HG02840 (cell line): Measurements from ENCODE around the gene GRIN2A.

Experiments used
- ATAC-seq: cut with Tn5 transposase; IDR thresholded peaks from one replicate; pipeline ENCODE4 v1.9.1; 2021; ENCODE audit warnings: mild to moderate bottlenecking, moderate library complexity, moderate number of reproducible peaks; ENCODE audit not compliant: unreplicated experiment, low FRiP score

GRIN2A gene

DNA sequence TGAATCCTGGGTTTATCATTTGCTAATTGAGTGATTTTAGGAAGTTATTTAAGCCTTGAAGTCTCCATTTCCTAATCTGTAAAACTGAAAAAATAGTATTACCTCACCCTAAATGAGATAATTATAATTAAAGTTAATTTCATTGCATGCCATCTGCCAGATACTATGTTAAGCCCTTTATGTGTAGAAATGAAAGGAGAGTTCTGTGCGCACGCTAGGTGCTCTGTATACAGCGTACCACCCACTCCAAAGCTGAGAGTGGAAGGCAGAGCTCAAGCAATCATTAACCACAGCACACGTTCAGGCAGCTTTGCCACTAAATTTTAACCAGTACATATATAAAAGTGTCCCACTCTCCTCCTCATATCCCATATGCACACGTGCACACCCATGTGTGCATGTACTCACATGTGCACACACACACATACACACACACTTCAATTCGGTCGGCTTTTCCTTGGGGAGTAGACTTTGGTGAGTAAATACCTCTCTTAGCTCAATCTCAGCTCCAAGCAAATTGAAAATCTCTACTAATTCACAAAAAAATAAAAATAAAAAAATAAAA, 204.8 kb downstream of the GRIN2A start:
- ATAC-seq = no peak

DNA sequence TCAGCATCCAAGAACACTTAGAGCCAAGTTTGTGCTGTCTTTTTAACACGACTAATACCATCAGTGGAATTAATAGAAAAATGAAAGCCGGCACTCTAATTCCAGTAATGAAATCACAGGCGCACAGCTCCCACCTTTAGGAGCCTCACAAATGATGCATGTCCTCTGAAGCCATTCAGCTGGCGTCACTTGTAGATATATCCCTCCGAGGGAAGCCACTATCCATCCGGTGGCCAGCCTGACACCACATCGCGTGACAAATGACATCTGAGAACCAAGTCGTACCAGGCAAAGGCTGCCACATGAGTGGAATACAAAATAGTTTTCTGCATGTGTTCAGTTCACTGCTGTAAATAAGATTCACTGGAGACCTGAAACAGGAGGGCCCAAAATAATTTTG, 205.6 kb downstream of the GRIN2A start:
- ATAC-seq = no peak

GRCh38 chr16:9971907-9972306, 210.3 kb downstream of the GRIN2A start:
- no peak for ATAC-seq

GRCh38 chr16:9970796-9971195, 211.4 kb downstream of the GRIN2A start:
- ATAC-seq = no peak

DNA sequence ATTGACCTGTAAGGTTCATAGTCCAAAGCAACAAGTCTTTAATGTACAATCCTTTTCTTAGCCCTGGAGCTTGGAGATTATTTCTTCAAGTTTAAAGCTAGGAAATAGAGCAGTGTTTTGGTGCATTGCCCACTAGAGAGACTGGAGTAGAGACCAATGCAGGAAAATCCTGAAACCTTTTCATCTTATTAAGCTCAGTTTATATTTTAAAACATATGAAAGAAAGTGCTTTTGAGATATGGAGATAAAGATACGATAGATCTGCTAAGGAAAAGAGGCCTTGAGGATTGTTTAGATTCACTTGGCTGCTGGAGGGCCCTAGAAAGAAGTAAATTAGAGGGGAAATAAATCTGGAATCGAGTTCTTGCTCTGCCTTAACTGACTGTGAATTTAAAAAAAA, 212.0 kb downstream of the GRIN2A start:
- ATAC-seq = no peak

- ATAC-seq = no peak
These were observed 212.6 kb downstream of the GRIN2A start for GRCh38 chr16:9969580-9969979.

DNA sequence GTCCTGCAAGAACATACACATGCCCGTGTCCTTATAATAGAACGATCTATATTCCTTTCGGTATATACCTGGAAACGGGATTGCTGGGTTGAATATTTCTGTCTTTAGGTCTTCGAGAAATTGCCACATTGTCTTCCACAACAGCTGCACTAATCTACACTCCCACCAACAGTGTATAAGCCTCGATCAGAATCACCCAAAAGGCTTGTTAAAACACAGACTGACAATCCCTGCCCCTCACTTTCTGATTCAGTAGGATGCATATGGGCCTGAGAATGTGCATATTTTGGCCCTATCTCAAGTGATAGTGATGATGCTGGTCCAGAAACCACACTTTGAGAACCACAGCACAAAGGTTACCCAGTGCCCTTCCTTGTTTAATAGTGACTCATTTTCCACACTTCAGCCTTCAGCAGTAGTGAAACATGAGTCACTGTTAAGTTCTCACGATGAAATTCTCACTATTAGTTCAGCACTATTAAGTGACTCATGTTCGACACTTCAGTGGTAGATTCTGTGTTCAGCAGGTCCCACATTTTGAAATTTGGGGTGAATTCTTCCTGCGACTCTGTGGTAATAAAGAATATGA, 215.6 kb downstream of the GRIN2A start:
- no peak for ATAC-seq

GRCh38 chr16:9965079-9965478, 217.1 kb downstream of the GRIN2A start:
- no peak for ATAC-seq

GRCh38 chr16:9964426-9964825, 217.8 kb downstream of the GRIN2A start:
- ATAC-seq = no peak

DNA sequence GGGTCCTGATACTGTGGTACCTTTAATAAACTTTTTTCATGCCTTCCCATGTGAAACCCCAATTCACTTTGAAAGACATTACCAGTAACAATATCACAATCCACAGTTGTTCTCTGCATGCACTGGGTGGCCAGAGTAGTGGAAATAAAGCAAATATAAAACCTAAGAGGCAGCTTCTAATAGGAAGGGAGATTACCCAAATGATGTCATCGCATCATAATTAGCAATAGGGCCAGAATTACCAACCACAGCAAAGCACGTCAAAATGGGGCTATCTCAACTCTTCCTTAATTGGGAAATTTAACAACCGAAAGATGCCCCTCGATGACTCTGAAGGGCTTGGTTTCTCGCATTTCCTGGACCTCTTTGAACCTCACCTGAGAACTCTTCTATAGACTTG, 224.8 kb downstream of the GRIN2A start:
- no peak for ATAC-seq

DNA sequence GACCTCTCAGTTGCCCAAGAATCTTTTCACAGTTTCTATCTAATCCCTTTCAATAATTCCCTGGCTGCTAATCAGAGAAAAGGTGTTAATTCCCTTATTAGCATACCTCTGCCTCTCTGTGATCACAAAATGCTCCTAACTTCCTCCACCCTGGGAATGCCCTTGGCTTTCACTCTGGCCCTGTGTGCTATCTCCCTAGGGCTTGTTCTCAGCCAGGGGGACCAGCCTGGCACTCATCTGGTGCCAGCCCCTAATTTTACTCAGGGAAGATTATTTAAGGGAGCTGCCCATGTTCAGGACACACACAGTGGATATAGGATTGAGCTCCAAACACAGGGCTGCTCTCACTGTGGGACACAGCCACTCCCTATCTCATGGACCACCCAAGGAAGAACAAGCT, 225.2 kb downstream of the GRIN2A start:
- ATAC-seq = no peak

- ATAC-seq = no peak
These were observed 226.6 kb downstream of the GRIN2A start for GRCh38 chr16:9955677-9956076.

DNA sequence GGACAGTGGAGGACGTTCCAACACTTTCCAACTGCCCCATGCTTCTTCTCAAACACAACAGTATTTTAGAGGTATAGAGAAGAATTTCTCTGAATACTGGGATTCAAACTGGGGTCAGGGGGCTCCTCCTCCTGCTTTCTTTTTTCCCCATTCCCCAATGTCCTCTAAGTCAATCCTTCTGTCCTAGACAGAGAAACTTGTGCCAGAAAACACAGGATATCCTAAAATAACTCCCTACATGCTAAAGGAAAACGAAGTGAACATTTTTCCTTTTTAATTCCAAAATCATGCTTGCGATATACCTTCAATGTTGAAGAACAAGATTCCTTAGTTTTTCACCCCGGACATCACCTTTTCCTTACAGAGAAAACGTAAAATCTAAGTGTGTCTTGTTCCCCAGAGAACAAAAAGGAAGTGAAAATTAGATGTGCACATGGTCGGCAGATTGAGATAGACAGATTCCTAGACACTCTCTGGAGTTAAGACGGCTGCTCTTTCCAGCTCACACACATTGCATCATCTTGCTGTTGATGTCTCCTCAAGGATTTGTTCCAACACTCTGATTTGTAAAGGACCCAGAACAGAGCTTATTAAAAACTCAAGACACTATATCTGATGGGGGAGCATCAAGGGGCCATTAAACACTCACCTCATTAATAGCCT, 228.2 kb downstream of the GRIN2A start:
- ATAC-seq = no peak

DNA sequence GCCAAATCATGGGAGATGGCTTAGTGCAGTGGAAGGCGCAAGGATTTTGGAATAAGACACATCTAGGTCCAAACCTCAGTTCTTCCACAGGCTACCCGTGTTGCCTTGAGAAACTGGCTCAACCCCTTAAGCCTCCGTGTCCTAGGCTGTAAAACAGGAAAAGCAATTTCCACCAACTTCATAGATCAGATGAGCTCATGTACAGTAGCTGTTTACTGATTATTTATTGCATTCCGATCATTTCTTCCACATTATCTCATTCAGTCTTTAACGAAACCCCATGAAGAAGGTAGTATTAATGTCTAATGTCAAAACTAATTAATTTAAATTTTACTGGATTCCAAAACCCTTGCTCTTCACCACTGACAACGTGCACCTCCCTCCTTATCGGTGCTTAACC, 231.6 kb downstream of the GRIN2A start:
- ATAC-seq = no peak

DNA sequence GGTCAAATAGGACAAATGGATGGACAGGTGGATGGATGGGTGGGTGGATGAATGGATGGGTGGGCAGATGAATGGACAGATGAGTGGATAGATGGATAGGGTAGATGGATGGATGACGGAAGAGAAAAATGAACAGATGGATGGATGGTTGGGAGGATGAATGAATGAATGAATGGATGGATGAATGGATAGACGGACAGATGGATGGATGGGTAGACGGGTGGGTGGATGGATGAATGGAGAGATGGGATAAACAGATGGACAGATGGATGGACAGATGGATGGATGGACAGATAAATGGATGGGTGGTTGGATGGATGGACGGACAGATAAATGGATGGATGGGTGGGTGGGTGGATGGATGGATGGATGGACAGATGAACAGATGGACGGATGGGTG, 232.8 kb downstream of the GRIN2A start:
- no peak for ATAC-seq

GRCh38 chr16:9948933-9949332, 233.3 kb downstream of the GRIN2A start:
- no peak for ATAC-seq

DNA sequence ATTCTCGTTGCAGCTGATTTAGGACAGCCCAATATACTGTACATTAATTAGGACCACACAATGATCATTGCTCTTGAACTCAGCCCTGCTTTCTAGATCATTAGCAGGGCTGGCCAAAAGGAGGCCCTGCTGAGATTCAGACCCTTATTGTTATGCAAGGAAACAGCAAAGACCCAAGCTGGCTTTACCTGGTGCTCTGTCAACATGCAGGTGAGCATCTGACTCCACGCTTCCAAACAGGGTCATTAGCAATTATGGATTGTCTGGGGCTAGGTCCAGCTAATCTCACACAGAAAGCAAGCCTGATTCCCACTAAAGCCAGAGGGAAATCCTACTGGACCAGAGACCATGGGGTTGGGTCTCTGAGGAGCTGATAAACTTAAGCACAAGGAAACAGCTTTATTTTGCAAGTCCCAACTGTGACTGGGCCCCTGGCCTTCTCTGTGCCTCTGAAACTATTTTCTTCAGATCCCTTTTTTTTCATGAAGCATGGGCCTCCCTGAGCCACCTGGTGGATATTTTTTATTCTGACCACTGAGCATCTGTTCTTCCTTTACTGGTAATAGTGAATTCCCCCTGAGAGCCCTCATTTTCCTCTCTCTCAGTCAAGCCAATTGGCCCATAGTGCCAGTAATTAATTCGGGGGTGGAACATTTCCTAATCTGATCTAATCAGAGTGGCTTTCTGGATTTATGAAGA, 236.1 kb downstream of the GRIN2A start:
- ATAC-seq = no peak

- no peak for ATAC-seq
These were observed 239.1 kb downstream of the GRIN2A start for GRCh38 chr16:9943121-9943520.

GRCh38 chr16:9941245-9941644, 241.0 kb downstream of the GRIN2A start:
- ATAC-seq = no peak

DNA sequence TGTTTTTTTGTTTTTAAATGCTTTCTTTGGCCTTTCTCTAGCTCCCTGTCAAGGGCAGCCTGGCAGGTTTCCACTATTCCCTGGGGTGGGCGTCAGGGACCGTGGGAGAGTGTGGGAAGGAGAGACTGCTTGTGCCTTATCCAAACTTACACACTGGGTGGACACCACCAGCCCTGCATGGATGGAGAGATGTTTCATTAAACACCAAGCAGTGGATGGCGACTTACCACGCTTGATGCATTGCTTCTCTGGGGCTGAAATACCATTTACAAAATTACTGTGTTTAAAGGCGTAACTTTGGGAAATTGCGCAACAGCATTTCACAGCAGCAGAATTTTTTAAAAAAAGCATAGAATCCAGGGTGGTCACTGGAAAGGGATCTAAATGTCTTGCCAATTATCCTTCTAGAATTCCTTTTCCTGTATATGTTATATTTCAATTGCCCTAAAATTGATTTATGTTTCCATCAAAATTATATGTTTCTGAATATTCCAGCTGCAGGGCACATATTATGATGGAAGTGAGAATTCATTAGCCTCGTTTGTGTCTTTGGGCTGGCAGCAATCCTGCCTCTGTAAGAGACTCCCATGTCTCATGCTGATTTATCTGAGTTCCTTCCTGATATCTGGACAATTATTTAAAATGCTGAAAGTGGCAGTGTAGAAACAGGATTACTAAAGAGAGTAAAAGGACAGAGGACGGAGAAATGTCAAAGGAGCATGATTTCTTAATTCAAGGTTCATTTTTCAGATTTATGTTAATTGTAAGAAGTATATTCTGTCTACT, 247.3 kb downstream of the GRIN2A start:
- no peak for ATAC-seq
